GM19452 (cell line): ENCODE results near the gene ERC1.

ENCODE experiments used
- ATAC-seq: cut with Tn5 transposase; IDR thresholded peaks from one replicate; pipeline ENCODE4 v1.9.1; 2021; ENCODE audit not compliant: unreplicated experiment

The ERC1 gene

DNA sequence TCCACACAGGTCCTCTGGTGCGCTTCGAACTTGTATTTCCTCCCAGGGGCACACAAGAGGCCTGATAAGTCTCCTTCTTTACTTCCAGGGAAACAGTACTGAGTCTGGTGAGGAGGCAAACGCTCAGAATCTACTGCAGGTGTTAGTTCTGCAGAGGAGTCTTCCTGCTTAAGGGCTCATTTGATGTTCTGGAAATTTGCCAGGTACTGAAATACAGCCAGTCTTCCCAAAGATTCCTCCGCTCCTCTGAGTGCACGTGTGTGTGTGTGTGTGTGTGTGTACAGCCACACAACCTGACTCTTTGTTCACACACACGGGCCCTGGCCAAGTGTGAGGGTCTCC, 511.3 kb downstream of the ERC1 start:
- ATAC-seq = no peak

DNA sequence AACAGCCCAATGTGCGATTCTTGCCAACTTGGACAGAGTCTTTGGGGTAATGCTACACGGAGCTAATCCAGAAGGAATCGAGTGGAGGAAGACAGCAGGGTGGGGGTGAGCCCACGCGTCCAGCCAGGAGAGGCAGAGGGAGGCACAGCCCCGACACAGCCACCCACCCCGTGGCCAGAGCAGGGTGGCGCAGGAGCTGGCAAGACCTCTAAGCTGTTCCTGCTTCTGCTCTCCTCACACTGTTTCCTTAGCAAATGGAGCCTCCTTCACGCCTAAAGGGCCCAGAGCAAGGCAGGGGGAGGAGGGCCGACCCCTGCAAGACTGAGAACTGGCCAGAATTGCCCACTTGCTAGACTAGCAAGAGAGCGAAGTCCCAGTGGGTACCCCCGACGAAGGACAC, 511.8 kb downstream of the ERC1 start:
- ATAC-seq = no peak

DNA sequence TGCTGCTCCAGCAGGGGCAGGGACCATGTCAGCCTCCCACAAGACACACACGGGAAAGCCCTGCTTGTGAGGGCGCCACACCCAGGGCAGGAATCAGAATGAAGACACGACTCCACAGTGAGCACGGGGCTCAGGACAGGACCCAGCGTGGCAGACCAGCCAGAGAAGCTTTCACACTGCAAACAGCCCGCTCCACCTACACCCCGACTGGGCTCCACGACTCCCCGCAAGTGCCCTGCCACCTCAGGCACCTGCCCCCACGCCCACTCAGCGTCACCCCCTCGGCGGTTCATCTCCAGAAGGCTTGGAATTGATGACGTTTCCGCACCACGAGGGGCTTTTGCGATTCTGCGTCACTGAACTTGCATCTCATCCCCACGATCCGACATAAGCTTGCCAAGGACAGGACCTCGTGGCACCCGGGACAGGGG, 512.3 kb downstream of the ERC1 start:
- ATAC-seq = no peak

DNA sequence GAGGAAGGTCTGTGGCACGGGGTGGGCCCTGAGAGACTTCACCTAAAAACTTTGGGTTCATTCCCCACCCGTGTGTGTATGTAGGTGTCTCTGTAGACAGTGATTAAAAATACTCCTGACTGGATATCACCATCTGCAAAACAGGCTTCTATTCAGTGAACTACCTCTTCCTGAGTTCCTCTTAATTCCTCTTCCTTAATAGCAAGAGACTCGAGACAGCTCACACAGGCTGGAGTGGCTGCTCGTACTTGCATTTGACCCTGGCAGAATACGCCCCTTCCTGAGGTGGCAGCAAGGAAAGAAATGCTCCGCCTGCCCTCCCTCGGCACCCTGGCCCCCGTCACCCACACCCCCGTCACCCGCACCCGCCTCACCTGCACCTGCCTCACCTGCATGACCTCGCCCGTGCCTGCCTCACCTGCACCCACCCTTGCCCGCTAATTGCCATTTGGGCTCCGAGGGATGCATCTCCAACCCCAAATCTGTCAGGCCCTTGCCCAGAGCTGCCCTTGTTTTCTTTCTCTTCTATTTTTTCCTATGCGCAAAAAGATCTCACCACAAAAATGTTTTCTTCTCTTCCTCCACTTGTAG, 513.4 kb downstream of the ERC1 start:
- ATAC-seq = no peak

DNA sequence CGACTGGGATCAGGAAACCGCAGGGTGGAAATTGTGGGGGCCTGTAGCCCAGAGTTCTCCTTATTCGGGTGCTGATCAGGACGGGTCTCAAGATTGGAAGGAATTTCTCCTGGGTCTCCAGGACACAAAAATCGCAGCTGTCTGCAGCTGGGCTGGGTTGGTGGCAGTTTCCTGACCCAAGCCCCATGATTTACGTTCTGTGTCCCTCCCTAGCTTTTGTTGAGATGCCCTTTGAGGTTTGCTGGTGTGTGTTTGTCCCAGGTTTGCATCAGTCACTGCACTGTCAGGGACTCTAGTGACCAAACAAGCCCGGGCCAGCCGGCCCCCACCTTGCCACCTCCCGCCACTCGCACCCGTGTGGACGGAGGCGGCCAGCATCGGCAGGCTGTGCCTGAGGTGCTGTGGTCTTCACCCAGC, 513.9 kb downstream of the ERC1 start:
- ATAC-seq = no peak

DNA sequence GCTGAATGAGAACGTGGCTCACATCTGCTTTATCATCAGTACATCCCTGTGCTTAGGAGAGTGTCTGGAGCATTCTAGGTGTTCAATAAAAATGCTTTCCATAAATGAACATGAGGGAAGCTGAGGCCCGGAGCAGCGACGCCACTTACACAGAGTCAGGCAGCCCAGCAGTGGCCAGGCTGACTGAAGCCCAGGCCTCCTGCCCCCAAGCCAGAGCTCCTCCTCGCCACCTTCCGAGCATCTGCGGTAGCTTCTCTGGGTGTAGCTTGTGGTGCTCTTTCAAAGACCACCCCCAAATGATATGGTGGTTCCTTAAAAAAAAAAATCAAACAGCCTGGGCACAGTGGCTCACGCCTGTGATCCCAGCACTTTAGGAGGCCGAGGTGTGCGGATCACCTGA, 514.6 kb downstream of the ERC1 start:
- ATAC-seq = no peak

DNA sequence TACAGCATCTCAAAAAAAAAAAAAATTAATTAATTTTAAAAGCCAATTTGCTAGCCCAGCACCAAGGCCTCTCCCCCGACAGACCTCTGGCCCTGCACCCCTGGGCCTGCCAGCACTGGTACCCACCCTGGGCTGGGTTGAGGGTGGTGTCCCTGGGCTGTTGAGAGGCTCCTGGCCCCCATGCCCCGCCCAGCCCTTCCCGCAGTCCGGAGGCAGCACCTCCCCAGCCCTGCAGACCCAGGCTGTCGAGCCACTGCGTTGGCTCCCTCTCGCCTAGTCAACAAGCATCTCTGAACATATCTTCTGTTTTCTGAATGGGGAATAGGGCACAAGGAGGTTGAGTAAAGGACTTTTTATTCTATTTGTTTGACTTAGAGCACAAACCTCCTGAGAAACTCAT, 516.3 kb downstream of the ERC1 start:
- no peak for ATAC-seq

DNA sequence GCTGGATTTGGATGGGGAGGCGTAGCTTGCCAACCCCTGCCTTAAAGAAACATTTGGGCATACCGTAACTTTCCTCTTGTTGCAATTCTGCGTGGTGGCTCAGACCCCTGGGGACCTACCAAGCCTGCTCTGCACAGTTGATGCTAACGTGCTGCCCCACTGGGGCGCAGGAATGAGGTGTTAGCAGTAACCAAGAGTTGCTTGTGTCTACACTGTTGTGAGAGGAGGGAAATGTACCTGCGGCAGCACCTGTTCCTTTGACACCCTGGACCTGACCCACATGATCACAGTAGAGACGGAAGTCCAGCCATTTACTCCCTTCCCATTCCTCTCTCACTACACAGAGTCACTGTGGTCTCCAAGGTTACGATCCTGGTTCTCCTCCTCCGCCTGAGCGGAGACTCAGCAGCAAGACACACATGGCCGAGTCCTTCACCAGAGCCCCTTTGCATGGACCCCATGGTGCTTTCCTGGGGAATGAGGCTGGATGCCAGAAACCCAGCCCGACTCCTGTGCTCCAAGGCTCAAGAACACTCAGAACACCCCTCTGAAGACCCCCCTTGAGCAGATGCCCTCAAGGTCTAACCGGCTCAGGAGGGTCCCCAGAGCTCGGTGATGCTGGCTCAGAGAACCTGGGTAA, 518.5 kb downstream of the ERC1 start:
- ATAC-seq = no peak

DNA sequence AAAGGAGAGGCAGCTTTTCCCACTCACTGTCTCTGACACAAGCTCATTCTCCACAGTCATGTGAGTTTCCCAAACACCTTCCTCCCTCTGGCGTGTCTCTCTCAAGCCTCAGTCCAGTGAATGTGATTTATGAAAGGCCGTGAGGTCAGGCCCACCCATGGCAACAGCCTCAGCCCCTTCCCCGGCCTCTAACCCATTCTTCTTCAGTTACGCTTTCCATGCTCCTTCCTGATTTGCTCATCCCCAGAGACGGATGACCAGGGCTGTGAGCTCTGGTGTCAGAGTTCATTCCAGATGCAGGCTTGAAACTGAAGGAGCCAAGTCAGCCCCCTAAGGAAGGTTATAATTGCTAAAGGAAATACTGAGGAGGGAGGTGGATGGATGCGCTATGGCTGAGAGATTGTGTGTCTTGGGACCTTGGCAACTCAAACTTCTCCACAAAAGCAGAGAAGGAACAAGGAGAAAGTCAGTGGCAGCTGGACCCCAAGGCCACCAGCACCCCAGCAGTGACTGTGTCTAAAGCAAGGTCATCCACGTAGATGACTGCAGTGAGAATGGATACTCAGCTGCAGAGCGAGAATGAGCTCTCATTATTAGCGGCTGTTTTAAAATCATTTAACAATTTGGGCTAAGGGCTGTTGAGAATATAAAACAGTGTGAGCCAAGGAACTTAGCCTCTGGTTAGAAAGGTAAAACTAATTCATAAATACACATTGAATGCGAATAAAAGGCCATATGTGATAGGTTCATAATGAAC, 519.2 kb downstream of the ERC1 start:
- no peak for ATAC-seq

DNA sequence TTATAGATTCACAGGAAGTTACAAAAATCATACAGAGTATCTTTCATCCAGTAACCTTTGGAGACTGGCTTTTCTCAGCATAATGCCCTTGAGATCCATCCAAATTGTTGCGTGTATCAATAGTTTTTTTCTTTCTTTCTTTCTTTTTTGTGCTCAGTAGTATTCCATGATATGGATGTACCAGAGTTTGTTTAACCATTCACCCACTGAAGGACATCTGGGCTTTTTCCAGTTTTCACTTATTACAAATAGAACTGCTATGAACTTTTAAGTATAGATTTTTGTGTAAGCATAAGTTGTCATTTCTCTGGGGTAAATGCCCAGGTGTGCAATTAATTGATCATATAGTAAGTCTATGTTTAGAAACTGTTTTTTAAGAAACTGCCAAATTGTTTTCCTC, 524.0 kb downstream of the ERC1 start:
- no peak for ATAC-seq

DNA sequence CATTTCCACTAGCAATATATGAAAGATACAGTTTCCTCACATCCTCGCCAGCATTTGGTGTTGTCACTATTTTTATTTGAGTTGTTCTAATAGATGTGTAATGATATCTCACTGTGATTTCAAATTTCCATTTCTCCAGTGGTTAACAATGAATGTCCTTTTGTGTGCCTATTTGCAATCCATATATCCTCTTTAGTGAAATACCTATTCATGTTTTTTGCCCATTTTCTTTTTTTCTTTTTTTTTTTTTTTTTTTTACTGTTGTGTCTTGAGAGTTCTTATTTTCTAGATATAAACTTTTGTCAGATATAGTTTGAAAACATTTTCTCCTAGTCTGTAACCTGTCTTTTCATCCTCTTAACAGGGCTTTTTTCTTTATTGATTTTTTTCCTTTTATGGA, 524.4 kb downstream of the ERC1 start:
- ATAC-seq = no peak

DNA sequence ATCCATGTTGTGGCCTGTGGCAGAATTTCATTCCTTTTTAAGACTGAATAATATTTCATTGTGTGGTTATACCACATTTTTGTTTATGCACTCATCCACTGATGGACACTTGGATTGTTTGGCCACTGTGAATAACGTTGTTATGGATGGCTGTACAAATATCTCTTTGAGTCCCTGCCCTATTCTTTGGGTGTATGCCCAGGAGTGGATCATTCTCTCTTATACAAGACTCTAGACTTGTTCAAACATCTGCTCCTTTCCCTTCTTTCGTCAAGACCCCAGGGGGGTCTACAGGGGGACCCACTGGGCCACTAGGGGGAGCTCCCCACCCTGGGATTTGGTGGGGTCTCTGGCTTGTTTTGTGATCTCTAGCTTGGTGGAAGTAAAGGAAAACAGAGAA, 526.0 kb downstream of the ERC1 start:
- no peak for ATAC-seq

DNA sequence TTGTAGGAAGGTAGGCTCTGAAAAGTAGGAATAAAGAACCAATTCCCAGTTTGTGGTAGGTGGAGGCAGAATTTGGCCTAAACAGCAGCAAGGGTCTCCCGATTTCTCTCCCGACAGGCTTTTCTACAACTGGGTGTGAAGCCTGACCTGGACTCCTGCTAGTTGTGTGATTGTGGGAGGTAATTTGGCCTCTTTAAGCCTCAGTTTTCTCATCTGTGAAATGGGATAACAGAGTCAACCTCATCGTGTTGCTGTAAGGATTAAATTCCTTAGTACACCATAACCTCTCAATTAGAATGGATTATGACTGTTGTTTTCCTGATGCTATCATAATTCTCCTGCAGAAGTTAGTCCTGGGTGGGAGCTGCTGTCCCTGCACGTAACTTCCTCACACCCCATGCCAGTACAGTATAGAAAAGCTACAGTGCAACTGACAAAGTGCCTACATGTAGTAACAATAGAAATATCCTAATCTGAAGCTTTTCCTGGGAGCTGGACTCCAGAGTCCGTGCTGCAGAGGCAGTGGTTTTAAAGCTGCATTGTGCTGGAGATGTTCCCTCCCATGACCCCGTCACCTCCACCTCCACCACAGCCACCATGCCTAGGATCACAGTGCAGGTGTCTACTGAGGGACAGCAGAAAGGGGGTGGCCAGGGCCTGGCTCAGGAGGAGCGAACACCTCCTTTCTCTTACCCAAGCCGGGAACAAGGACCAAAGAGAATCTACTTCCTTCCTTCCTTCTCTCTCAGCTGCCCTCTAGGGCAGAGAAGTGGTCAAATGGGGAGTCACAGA, 526.9 kb downstream of the ERC1 start:
- ATAC-seq = no peak

DNA sequence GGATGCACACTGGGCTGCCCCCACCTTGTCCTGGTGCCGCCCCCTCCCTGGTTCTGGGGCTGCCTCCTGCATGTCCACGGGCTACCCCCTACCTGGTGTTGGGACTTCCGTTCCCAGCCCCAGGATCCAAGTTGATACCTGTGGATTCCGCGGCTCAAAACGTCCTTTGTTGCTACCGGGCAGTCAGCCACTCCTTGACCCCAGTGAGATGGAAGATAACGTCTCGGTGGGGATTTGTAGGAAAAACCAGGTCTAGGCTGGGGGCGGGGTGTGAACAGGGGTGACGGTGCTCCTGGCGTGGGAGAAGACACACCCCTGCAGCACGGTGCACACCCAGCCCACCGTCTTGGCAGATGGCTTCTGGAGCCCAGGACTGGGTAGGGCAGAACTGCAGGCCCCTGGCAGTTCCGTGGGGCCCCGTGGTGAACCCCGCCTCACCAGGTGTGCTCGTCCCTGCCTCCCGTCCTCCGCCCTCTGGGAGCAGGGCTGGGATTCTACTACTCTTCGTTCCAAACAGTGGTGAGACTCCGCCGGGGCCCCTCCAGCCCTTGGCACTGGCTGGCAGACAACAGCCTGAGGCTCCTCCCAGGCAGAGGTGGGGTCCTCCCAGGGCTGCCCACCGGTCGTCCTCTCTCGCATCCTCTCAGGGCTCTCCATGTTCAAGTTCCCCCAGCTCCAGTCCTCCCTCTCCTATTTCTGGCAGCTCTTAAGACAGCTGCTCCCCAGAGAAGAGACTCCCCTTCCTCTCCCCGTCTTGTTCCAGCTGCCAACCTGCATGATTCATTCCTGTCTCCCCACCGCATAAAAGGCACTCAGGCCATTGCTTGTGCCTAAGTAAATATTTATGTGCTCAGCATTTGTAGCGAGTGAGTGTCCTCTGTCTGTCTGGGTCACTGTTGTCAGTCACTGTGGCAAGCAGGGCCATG, 527.8 kb downstream of the ERC1 start:
- ATAC-seq = no peak

DNA sequence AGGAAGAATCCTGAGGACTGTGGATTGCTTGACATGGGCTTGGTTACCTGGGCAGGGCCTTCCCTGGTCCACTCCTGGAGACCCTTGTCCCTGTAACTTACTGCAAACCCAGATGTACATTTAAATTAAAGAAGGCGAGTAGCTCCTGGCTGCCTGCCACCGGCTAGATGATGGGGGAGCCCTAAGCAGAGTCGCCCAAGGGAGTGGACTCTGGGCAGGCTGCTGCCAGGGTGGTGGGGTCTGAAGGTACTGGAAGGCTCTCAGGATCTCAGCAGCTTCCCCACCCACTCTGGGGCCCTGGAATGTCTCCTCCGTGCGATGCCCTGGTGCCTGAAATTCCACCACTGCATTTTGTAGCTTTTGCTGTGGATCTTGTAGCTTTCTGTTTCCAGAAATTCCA, 528.6 kb downstream of the ERC1 start:
- ATAC-seq = no peak

DNA sequence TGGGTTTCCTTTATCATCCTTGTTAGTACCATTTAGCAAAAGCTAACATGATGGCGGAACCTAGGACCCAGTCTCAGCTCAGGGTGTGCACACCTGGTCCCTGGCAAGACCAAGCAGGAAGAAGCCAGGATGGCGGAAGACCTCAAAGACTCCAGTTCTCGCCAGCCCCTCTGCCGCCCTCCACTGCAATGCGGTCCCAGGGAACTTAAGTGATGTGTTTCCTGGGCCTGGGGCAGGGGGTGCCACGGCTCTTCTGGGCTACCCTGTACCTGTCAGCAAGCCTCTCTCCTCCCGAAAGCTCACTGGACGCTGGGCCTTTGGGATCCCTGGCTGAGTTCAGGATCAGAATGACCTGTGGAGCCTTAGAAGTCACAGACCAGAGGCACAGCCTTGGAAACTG, 532.0 kb downstream of the ERC1 start:
- no peak for ATAC-seq

DNA sequence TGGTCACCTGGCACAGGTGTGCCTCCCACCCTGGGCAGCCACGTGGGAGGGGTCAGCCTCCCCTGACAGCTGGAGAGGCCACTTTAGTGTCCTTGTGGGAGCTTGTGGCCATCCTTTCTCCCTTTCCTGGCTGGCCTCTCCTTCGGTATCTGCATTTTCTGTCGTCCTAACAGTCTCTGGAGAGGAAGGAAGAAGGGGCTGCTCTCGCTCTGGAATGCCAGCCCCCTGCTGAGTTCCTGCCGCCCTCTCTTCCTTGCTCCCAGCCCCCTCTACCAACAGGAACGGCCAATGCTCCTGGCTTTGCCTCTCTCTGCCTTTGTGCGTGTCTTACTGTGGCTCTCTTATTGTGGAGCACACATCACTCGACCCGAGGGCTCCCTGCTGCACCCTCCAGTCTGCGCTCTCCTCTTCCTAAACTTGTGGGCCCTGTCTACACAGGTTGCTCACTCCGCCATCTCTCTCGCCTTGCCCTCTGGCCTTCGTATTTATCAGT, 532.6 kb downstream of the ERC1 start:
- ATAC-seq = no peak

DNA sequence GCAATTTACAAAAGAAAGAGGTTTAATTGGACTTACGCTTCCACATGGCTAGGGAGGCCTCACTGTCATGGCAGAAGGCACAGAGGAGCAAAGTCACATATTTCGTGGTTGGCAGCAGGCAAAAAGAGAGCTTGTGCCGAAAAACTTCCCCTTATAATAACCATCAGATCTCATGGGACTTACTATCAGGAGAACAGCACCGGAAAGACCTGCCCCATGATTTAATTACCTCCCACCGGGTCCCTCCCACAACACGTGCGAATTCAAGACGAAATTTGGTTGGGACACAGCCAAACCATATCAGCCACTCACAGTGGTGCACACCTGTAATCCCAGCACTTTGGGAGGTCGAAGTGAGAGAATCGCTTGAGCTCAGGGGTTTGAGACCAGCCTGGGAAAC, 534.8 kb downstream of the ERC1 start:
- ATAC-seq = no peak

DNA sequence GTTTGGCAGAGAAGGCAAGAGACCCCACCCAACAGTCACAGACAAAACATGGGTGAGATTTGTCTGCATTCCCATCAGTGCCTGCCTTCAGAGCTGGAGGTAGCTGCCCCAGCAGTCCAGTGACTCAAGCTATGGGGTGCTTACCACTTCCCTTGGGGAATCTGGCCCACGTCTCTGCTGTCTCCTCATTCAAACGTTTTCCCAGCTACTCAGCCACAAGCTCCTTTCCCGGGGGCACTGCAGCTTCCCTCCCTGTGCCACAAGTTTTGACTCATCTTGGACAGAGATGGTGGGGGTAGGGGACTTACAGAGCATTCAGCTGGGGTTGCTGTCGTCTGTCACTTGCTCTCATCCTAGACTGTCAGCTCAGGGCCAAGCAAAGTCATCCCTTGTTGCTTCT, 536.8 kb downstream of the ERC1 start:
- ATAC-seq = no peak

DNA sequence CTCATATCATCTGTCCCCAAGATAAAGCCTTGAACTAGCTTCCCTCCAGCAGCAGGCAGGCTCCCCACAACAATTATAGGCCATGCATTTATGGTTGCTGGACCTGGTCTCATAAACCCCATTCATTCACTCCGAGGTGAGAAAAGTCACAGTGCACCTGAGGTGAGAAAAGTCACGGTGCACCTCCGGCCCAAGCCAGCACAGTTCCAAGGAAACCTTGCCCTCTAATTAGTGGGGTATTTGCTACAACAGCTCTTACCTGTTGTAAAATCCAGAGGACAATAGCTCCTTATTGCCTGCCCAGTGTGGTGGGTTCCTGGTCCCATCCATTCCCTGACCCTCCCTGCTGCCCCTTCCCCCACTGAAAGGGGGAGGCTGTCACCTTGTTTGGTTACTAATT, 537.8 kb downstream of the ERC1 start:
- no peak for ATAC-seq
